H9 (cell line): ENCODE measurements around the gene L3MBTL1. TPM values are rescaled to one million over a fixed set of nuclear protein-coding genes. Genes with fewer than 3 reads are reported as not detected.
A peak's percentile ranks its signal among the peaks of the same experiment; 100 is the strongest.

Experiments used
- DNase-seq: peaks from one replicate; pipeline ENCODE4 v3.0.0-alpha.2; 2017
- H2AFZ ChIP-seq: one replicate; pipeline ENCODE4 v1.6.1; 2013; ENCODE audit warnings: mild to moderate bottlenecking, low read length, control low read depth, moderate library complexity
- H2AK5ac ChIP-seq: 2 replicates; pipeline ENCODE4 v1.6.1; 2013; ENCODE audit warnings: low read length, control low read depth, mixed read lengths; ENCODE audit not compliant: insufficient read length
- H2BK120ac ChIP-seq: one replicate; pipeline ENCODE4 v1.6.1; 2013; ENCODE audit warnings: low read depth, mild to moderate bottlenecking, low read length, control low read depth, inconsistent platforms; ENCODE audit not compliant: poor library complexity, severe bottlenecking
- H2BK12ac ChIP-seq: 2 replicates; pipeline ENCODE4 v1.6.1; 2013; ENCODE audit warnings: low read length, control low read depth, mixed read lengths, low read depth; ENCODE audit not compliant: insufficient read length
- H2BK15ac ChIP-seq: 2 replicates; pipeline ENCODE4 v1.6.1; 2013; ENCODE audit warnings: low read depth, low read length, control low read depth
- H2BK20ac ChIP-seq: one replicate; pipeline ENCODE4 v1.6.1; 2013; ENCODE audit warnings: low read depth, mild to moderate bottlenecking, low read length, control low read depth, inconsistent platforms; ENCODE audit not compliant: poor library complexity, severe bottlenecking
- H2BK5ac ChIP-seq: 2 replicates; pipeline ENCODE4 v1.6.1; 2013; ENCODE audit warnings: low read length, control low read depth, mixed read lengths; ENCODE audit not compliant: insufficient read length
- H3K14ac ChIP-seq: 2 replicates; pipeline ENCODE4 v1.6.1; 2013; ENCODE audit warnings: low read length, control low read depth; ENCODE audit not compliant: insufficient read depth
- H3K18ac ChIP-seq: 2 replicates; pipeline ENCODE4 v1.6.1; 2013; ENCODE audit warnings: low read depth, mild to moderate bottlenecking, mixed read lengths, low read length, control low read depth; ENCODE audit not compliant: insufficient read length
- H3K23ac ChIP-seq: 2 replicates; pipeline ENCODE4 v1.6.1; 2013; ENCODE audit warnings: low read length, control low read depth, mixed read lengths, low read depth; ENCODE audit not compliant: insufficient read length
- H3K23me2 ChIP-seq: 2 replicates; pipeline ENCODE4 v1.6.1; 2013; ENCODE audit warnings: low read depth, mild to moderate bottlenecking, mixed read lengths, low read length, control low read depth; ENCODE audit not compliant: insufficient read length, poor library complexity, severe bottlenecking
- H3K27ac ChIP-seq: 2 replicates; pipeline ENCODE4 v1.5.1; 2013; ENCODE audit warnings: low read length, control low read depth, mixed read lengths, low read depth; ENCODE audit not compliant: insufficient read length
- H3K27me3 ChIP-seq: 2 replicates; pipeline ENCODE4 v1.6.1; 2013; ENCODE audit warnings: low read length, control low read depth, inconsistent platforms; ENCODE audit not compliant: insufficient read depth
- H3K4ac ChIP-seq: 2 replicates; pipeline ENCODE4 v1.6.1; 2013; ENCODE audit warnings: low read depth, mild to moderate bottlenecking, control low read depth, inconsistent platforms, low read length, moderate library complexity
- H3K4me1 ChIP-seq: 2 replicates; pipeline ENCODE4 v1.6.1; 2013; ENCODE audit warnings: low read length, control low read depth, inconsistent platforms; ENCODE audit not compliant: insufficient read depth
- H3K4me2 ChIP-seq: 2 replicates; pipeline ENCODE4 v1.6.1; 2013; ENCODE audit warnings: low read length, control low read depth, mixed read lengths; ENCODE audit not compliant: insufficient read length, insufficient read depth
- H3K56ac ChIP-seq: 2 replicates; pipeline ENCODE4 v1.6.1; 2013; ENCODE audit warnings: low read depth, mild to moderate bottlenecking, mixed read lengths, low read length, control low read depth; ENCODE audit not compliant: insufficient read length
- H3K79me1 ChIP-seq: 2 replicates; pipeline ENCODE4 v1.6.1; 2013; ENCODE audit warnings: low read depth, mild to moderate bottlenecking, moderate library complexity, low read length, control low read depth, inconsistent platforms; ENCODE audit not compliant: insufficient read depth, poor library complexity, severe bottlenecking
- H3K79me2 ChIP-seq: 2 replicates; pipeline ENCODE4 v1.6.1; 2013; ENCODE audit warnings: low read length, control low read depth, inconsistent platforms; ENCODE audit not compliant: insufficient read depth
- H3K9ac ChIP-seq: 2 replicates; pipeline ENCODE4 v1.6.1; 2013; ENCODE audit warnings: low read length, control low read depth, mixed read lengths; ENCODE audit not compliant: insufficient read length; ENCODE audit errors: extremely low read depth
- H3K9me3 ChIP-seq: one replicate; pipeline ENCODE4 v1.6.1; 2013; ENCODE audit warnings: low read depth, low read length, inconsistent platforms; ENCODE audit not compliant: control insufficient read depth
- H3T11ph ChIP-seq: one replicate; pipeline ENCODE4 v1.6.1; 2013; ENCODE audit warnings: mild to moderate bottlenecking, low read length, control low read depth, inconsistent platforms
- H4K20me1 ChIP-seq: one replicate; pipeline ENCODE4 v1.6.1; 2013; ENCODE audit not compliant: control insufficient read depth, insufficient read length, insufficient read depth
- H4K5ac ChIP-seq: 2 replicates; pipeline ENCODE4 v1.6.1; 2013; ENCODE audit warnings: low read depth, mild to moderate bottlenecking, mixed read lengths, low read length, control low read depth; ENCODE audit not compliant: insufficient read length
- H4K8ac ChIP-seq: replicated peaks from 2 replicates; pipeline ENCODE4 v1.6.1; 2013; ENCODE audit warnings: low read length, control low read depth, mixed read lengths, low read depth; ENCODE audit not compliant: insufficient read length
- H4K91ac ChIP-seq: 2 replicates; pipeline ENCODE4 v1.6.1; 2013; ENCODE audit warnings: low read depth, mild to moderate bottlenecking, moderate library complexity, mixed read lengths, low read length, control low read depth; ENCODE audit not compliant: insufficient read length
- H3K27ac Mint-ChIP-seq, 3 experiments: 2 replicates in 2 of 3; 3 replicates in 1 of 3; pipeline ENCODE4 v1.8.0; 2020 to 2021; ENCODE audit warnings: mixed read lengths in 3 of 3, mild to moderate bottlenecking in 1 of 3, moderate library complexity in 1 of 3
- H3K27me3 Mint-ChIP-seq: 2 replicates; pipeline ENCODE4 v1.8.0; 2021; ENCODE audit warnings: low read depth, mild to moderate bottlenecking, moderate library complexity, mixed read lengths
- H3K36me3 Mint-ChIP-seq, 3 experiments: 2 replicates in 2 of 3; 3 replicates in 1 of 3; pipeline ENCODE4 v1.8.0; 2020 to 2021; ENCODE audit warnings: low read depth in 3 of 3, mixed read lengths in 3 of 3; ENCODE audit not compliant: insufficient read depth in 1 of 3
- H3K4me1 Mint-ChIP-seq, 2 experiments: 2 replicates each; pipeline ENCODE4 v1.8.0; 2020; ENCODE audit warnings: mixed read lengths in 2 of 2
- H3K4me3 Mint-ChIP-seq, 2 experiments: 2 replicates in 1 of 2; 3 replicates in 1 of 2; pipeline ENCODE4 v1.8.0; 2020 to 2021; ENCODE audit warnings: mild to moderate bottlenecking in 2 of 2, mixed read lengths in 2 of 2, moderate library complexity in 1 of 2
- H3K9me3 Mint-ChIP-seq, 2 experiments: 2 replicates in 1 of 2; 3 replicates in 1 of 2; pipeline ENCODE4 v1.8.0; 2020; ENCODE audit warnings: mild to moderate bottlenecking in 2 of 2, mixed read lengths in 2 of 2, moderate library complexity in 1 of 2
- WGBS: extraction: QIAGEN DNeasy Blood & Tissue Kit; methylation state at CpG from one replicate; pipeline ENCODE4 v1.1.7; 2013; ENCODE audit warnings: missing lambda C conversion rate, low lambda C conversion rate, mixed read lengths; ENCODE audit not compliant: insufficient read length; ENCODE audit errors: extremely low coverage; 5-methylcytosine and 5-hydroxymethylcytosine counted together
- total RNA-seq: library from RNA; stranded (reverse); gene quantifications from 2 replicates; pipeline ENCODE4 v1.2.1, GENCODE V29; 2021
- TF ChIP-seq, protein P1 (sequence below): fragments of 200-600 bp; sonication (generic); conservative IDR thresholded peaks from 3 replicates; pipeline ENCODE4 v1.8.0; 2021; ENCODE audit warnings: antibody characterized with exemption, mild to moderate bottlenecking

The L3MBTL1 gene
- total RNA-seq, 1 experiment from 2014 or later = 19.9 TPM

- Histone ChIP-seq H4K5ac (no peak overlapping the region), H3K23ac (no peak overlapping the region), H2BK5ac (no peak overlapping the region), H3K18ac (no peak overlapping the region), H3K4me1 (no peaks in the 10 kb centered on the region), H2BK120ac (no peak overlapping the region), H3K27ac (no peak overlapping the region), H3K4me2 (no peak overlapping the region), H3K9ac (no peak overlapping the region), H2BK15ac (no peak overlapping the region), H3K9me3 (no peaks in the 10 kb centered on the region), H4K91ac (no peak overlapping the region), H2BK20ac (no peak overlapping the region), H3K79me1 (no peaks in the 10 kb centered on the region), H4K20me1 (no peaks in the 10 kb centered on the region), H2BK12ac (no peak overlapping the region), H4K8ac (no peak overlapping the region), H3K27me3 (no peaks in the 10 kb centered on the region), H3K14ac (no peak overlapping the region), H2AFZ (no peak overlapping the region), H3K4ac (no peak overlapping the region), H3K56ac (no peak overlapping the region), H3K23me2 (no peaks in the 10 kb centered on the region), H3K79me2 (no peaks in the 10 kb centered on the region), H3T11ph (no peak overlapping the region), H2AK5ac (no peak overlapping the region)
- no peaks in the 10 kb centered on the region for H3K27me3 Mint-ChIP-seq
- peaks cover 24 to 32% (median 31%) of the 10 kb centered on the region in 3 experiments for H3K36me3 Mint-ChIP-seq
- H3K4me1 Mint-ChIP-seq = peaks cover 3 to 4% of the 10 kb centered on the region in 2 experiments; a peak in 2 of 4 replicates
- H3K9me3 Mint-ChIP-seq = peaks cover 10 to 14% of the 10 kb centered on the region in 2 experiments
- no peak overlapping the region for H3K4me3 Mint-ChIP-seq
- TF ChIP-seq, protein P1, sequence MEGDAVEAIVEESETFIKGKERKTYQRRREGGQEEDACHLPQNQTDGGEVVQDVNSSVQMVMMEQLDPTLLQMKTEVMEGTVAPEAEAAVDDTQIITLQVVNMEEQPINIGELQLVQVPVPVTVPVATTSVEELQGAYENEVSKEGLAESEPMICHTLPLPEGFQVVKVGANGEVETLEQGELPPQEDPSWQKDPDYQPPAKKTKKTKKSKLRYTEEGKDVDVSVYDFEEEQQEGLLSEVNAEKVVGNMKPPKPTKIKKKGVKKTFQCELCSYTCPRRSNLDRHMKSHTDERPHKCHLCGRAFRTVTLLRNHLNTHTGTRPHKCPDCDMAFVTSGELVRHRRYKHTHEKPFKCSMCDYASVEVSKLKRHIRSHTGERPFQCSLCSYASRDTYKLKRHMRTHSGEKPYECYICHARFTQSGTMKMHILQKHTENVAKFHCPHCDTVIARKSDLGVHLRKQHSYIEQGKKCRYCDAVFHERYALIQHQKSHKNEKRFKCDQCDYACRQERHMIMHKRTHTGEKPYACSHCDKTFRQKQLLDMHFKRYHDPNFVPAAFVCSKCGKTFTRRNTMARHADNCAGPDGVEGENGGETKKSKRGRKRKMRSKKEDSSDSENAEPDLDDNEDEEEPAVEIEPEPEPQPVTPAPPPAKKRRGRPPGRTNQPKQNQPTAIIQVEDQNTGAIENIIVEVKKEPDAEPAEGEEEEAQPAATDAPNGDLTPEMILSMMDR = no peak
- no peak for DNase-seq
- peak overlapping the region in 1 of 3 experiments; percentile 14; a peak in 2 of 7 replicates for H3K27ac Mint-ChIP-seq
- WGBS = no CpG with 5 or more reads among the region's 2 CpGs
Measured at GRCh38 chr20:43550456-43550855, 43.0 kb downstream of the L3MBTL1 start.
